Activated T-helper 9 cell treated with anti-CD3 and anti-CD28 coated beads, Interleukin-2, amount 50 U/mL, for 16 hours (primary cell): ENCODE measurements around the gene SNED1.
"Not testable (repeated sequence)": the region's sequence is repeated elsewhere in the genome, so short reads cannot be mapped to it uniquely, and the experiment has no call there.

Experiments
- DNase-seq: peaks from one replicate; pipeline ENCODE4 v3.0.0-alpha.2; 2020; ENCODE audit warnings: low read depth

SNED1 gene

DNA sequence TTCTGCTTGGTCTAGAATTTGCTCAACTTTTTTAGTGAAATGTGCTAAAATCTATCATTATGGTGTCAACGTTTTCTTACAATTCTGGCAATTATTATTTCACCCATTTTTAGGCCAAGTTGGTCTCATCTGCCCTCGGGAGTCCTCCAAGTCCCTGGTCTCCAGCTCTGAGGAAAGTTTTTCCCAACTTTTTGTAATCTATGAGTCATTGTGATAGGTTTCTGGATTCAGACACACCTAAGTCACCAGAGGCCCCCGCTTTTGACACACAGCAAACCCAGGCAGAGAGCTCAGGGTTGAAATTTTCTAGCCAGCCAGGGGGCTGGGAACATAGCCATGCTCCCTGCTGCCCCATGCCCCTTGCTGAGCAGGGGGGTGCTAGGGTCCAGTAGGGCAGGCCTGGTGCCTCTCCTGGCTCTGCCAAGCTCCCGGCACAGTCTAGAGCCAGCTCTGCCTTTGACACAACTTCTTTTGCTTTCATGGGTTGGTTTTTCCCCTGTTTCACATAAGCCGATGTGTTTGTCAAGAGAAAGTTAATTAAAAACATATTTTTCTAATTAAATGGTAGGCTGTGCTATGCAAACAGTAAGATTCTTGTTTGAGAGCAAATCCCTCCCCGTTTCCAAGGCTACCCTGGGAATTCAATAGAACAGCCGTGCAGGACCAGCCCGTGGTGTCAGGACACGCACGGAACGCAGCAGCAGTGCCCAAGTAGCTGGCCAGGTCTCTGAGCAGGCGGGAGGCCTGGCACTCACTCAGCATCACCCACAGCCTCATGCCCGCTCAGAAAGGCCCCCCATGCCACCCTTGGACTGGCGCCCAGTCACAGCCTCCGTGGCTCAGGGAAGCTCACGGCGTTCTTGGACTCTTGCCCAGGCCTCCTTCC lies 25.5 kb upstream of the SNED1 start:
- DNase-seq, result no peak

DNA sequence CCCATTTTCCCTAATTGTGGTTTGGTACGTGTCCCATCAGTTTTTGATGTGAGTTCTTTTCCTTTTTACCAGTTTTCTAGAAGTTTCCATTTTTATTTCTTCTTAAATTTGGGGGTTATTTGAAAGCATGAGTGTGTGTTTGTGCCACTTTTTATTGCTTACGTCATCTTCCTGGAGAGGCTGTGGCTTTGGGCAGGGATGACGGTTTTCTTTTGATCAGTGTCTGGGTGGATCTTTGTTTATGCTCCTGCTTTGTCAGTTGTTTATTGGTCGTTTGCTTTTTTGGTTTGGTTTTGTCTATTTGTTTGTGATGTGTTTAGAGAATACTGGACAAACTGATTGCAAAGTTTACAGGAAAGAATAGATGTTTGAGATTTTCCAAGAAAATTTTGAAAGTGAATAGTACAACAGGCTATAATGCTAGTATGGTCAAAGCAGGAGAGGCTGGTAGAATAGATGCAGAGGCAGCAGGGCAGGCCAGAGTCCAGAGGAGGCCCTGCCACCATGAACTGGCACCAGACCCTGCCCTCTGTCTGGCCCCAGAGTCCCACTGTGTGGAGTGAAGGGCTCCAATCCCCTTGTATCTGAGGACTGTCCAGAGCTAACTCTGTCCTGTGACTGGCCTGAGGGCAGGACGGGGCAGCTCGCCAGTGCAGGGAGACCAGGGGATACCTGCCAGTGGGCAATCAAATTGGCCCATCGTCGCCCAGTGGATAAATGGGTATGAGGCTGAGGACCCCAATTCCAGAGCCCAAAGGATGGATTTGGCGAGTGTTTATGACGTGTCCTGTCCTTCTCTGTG lies 23.4 kb upstream of the SNED1 start:
- DNase-seq, result no peak

DNA sequence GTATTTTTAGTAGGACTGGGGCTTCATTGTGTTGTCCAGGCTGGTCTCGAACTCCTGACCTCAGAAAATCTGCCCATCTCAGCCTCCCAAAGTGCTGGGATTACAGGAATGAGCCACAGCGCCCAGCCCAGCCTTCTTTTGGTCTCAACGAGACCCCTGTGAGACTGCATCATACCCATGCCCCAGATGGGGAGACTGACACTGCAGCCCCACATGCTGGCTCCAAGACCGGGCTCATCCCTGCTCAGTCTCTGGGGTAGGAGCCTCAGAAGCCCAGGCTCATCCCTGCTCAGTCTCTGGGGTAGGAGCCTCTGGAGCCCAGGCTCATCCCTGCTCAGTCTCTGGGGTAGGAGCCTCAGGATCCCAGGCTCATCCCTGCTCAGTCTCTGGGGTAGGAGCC lies 22.5 kb upstream of the SNED1 start:
- not testable (repeated sequence) for DNase-seq

GRCh38 chr2:240981280-240981679 lies 17.1 kb upstream of the SNED1 start:
- DNase-seq, result no peak

- no peak for DNase-seq
Observed at GRCh38 chr2:240981871-240982800, 16.3 kb upstream of the SNED1 start.

DNA sequence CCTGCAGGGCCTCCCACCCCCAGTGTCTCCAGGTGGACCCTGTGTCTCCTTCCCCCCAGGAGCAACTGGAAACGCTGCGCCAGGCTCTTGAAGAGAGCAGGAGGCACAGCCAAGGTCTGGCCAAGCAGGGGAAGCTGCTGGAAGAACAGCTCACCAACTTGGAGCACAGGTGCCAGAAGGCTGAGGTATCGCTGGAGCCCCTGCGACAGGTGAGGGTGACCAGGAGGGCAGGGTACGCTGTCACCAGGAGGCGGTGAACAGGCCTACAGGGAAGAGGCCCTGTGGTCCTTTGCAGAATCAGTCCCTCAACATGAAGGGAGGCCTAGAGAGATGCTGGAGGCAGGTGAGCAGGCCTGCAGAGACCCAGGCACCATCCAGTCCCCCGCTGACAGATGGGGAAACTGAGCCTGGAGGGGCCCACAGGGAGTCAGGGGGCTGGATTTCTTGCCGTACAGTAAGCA lies 15.6 kb upstream of the SNED1 start:
- no peak for DNase-seq

DNA sequence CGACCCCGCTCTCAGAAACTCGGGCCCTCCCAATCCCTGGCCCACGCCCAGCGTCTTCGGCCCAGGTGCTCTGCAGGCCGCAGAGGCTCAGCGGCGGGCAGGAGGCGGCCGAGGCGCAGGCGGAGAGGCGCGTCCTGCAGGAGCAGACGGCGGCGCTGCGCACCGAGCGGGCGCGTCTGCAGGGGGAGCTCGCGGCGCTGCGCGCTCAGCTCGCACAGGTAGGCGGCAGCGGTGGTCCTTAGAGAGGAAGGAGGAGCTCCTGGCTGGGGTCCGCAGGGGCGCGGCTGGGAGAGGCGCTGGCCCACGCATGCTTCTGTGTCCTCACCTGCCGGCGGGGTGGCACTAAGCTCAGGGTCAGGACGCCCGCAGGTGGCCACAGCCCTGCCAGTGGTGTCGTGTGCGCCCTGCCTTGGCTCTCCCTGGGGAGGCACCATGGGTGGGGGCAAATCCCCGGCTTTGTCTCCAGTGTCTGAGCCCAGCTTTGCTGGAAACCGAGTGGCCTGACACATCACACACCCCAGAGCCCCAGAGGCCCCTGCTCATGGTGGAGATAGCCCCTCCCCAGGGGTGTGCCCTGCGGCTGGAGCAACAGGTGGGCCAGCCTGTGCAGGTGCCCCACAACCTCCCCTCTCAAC lies 14.9 kb upstream of the SNED1 start:
- DNase-seq, result no peak

GRCh38 chr2:240983996-240984498 lies 14.4 kb upstream of the SNED1 start:
- no peak for DNase-seq

DNA sequence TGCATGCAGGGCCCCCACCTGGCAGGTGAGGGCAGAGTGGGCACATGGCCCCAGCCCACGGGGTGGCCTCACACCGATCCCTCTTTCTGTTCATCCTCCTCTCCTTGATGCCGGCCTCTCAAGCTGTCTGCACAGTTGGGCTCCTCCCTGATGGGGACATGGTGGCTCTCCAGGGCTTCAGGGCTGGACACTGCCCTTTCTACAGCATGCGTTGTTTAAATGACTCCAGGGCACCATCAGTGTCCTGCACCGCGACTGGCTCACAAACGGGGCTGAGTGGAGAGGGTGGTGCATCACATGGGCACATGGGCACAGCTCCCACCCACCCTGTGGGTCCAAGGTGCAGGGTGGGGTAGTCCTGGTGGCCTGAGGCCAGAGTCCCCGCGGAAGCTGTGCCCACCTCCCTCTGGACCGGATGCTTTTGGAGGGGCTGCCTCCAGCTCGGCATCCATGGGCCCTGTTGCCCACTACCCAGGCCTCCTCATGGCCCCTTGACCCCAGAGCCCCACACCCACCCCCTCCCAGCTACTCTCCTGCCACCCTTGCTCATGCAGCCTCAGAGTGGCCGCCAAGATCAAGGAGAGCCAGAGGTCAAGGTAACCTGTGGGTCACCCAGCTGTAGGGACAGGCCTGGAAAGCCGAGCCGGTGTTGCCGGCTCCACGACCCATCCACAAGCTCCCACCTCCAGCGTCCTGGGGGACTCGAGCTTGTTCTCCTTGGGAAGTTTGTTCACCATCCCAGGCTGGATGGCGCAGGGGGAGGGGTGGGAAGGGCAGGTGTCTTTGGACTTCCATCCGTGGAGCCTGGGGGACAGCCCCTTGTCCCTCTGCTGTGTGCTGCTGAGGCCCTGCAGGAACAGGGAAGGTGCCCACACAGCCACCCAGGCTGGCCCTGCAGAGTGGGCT lies 12.3 kb upstream of the SNED1 start:
- DNase-seq, result no peak

- DNase-seq, result no peak
Observed at GRCh38 chr2:240986787-240987411, 11.5 kb upstream of the SNED1 start.

- no peak for DNase-seq
Observed at GRCh38 chr2:240987588-240987987, 10.8 kb upstream of the SNED1 start.

DNA sequence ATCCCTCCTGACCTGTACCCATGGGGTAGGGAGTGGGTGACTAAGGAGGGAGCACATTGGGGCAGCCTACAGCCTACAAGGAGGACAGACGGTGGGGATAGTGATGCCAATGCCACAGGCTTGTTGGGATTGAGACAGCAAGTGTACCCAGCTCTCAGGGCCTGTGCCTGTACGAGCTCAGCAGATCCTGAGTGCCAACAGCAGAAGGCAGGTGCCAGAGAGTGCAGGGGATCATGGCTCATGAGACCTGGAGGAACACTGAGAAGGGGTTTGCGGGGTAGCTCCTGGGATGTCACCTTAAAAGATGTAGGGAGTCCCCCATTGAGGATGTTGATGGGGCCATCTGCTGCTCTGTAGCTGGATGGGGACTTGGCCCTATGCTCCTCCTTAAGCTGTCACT lies 10.3 kb upstream of the SNED1 start:
- no peak for DNase-seq

DNA sequence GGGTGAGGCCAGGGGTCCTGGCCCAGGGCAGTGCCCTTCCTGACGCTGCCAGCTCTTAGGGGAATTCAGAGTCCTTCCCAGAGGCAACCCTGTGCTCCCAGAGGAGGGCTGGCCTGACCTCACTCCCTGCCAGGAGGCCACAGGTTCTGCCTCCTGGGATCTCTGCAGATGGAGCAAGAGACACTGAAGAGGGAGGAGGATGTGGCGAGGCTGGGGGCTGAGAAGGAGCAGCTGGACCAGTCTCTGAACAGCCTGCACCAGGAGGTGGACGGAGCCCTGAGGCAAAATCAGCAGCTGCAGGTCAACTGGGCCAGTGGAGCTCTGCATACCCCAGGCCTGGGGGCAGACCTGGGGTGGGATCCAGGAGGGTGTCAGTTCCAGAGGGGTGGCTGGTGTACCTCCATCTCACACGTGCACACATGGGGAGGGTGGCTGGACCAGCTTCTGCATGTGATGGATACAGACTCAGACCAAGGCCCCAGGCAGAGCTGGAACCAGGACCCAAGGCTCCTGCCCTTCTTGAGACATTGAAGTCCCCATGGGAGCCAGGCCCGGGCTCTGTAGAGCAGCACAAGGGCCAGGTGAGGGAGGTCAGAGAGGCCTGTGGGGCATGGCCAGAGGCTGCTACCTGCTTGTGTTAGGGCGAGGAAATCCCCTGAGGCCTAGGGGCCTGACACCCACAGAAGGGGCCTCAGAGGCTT lies 9.7 kb upstream of the SNED1 start:
- no peak for DNase-seq

DNA sequence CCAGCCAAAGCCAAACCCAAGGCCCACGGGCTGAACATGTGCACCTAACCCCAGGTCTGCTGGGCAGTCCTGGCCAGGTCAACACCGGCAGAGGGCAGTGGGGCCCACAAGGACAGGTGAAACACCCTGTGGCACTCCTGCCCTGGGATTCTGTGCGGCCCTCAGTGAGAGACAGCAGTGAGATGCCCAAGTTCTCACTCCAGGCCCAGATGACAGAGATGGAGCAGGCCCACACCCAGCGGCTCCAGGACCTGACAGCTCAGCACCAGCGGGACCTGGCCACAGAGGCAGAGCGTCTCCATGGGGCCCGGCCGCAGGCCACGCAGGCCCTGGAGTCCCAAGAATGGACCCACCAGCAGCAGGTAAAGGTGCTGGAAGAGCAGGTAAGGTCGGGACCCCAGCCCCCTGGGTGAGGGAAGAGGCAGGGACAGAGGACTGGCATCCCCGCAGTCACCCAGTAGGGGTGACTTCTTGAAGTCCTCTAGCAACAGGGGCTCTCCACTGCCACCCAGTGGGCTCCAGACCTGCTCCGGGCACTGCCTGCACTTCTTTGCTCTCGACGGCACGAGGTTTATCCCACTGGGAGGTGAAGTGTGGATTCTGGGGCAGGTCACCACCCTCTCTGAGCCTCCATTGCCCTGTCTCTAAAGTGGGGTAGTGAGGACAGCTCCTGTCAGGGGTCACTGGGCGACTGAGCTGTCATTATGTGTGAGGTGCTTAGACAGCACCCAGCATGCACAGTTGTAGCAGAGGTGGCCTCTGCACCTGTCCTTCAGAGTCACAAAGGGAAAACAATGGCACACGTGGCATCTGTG lies 8.8 kb upstream of the SNED1 start:
- no peak for DNase-seq

- DNase-seq, result no peak
Observed at GRCh38 chr2:240990266-240990529, 8.2 kb upstream of the SNED1 start.

GRCh38 chr2:240990726-240991377 lies 7.6 kb upstream of the SNED1 start:
- DNase-seq, result no peak

- DNase-seq, result no peak
Observed at GRCh38 chr2:240991378-240992263, 6.8 kb upstream of the SNED1 start.
